Left ventricle myocardium superior (tissue), 1 donor: ENCODE data around the gene HEPHL1. TPM values are rescaled to one million over a fixed set of nuclear protein-coding genes. Genes with fewer than 3 reads are reported as not detected.

ENCODE experiments used
- ATAC-seq: fragments of 200-7000 bp; cut with Tn5 transposase; one replicate; pipeline ENCODE4 v1.9.1; 2020; ENCODE audit warnings: mild to moderate bottlenecking, moderate library complexity
- DNase-seq: peaks from one replicate; pipeline ENCODE4 v3.0.0-alpha.2; 2020
- intact Hi-C: fragments of 100-400 bp; cut with micrococcal nuclease; formaldehyde crosslinking; loops from one replicate; pipeline ENCODE4 v1.11.0; 2022
- total RNA-seq: library from RNA; stranded (reverse); fragmentation: NEBNext Ultra II Directional; extraction: Animal tissue kit (Norgen Biotek cat#: 25700); gene quantifications from one replicate; pipeline ENCODE4 v1.2.1, GENCODE V29; 2021
- donor health status: DM: no; HTN: yes; CAD: no; lungs with severe emphysema.

HEPHL1 gene
- total RNA-seq, 1 donor from 2014 or later = not detected

DNA sequence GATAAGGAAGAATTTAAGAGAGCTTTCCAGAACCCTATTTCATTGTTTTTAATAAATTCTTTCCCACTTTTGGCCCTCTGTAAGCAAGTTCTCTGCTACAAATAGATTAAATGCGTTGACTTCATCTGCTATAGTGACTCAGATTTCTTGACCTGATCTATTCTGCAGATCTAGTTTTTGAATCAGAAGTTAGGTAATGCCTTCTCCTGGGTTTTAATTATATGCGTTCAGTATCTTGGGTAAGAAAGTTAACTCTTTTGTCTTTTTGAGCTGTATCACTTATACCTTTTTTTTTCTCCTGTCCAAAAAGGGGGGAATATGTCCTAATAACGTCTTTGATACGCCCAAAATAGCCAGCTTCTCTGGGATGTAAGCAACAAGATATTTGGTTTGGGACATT lies 2.4 kb upstream of the HEPHL1 start:
- ATAC-seq (no peak), DNase-seq (no peak)
- intact Hi-C loops = no loop called here

- no peak for DNase-seq
- intact Hi-C loops = no loop called here
- ATAC-seq = peak; percentile 65
These were observed 2.7 kb downstream of the HEPHL1 start for GRCh38 chr11:94023856-94024255.

GRCh38 chr11:94024547-94024946 lies 3.4 kb downstream of the HEPHL1 start:
- intact Hi-C loops = no loop called here
- DNase-seq (no peak), ATAC-seq (no peak)

GRCh38 chr11:94025690-94026394 lies 4.7 kb downstream of the HEPHL1 start:
- DNase-seq (no peak), ATAC-seq (peak; percentile 57)
- intact Hi-C loops = no loop called here

GRCh38 chr11:94027210-94027609 lies 6.1 kb downstream of the HEPHL1 start:
- no peak for DNase-seq
- no peak for ATAC-seq
- intact Hi-C loops = no loop called here

DNA sequence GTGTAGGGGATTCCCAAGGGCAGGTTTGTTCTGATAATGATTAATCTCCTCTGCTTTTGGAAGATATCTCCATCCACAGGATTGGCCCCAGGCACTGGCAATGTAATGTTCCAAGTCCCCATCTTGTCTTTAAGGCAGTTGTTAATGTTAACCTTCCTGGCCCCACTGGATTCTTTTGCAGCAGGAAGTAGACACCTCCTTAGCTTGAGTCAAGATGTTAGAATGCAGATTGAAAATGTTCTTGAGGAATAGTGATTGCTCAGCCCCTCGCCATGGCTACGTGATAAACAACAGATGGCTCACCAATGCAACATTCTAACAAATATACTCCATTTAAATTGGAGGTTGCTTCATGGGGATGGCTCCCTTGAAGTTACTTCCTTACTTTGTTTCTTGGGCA lies 7.3 kb downstream of the HEPHL1 start:
- no peak for ATAC-seq
- no peak for DNase-seq
- intact Hi-C loops = no loop called here

GRCh38 chr11:94030059-94030458 lies 8.9 kb downstream of the HEPHL1 start:
- intact Hi-C loops = no loop called here

DNA sequence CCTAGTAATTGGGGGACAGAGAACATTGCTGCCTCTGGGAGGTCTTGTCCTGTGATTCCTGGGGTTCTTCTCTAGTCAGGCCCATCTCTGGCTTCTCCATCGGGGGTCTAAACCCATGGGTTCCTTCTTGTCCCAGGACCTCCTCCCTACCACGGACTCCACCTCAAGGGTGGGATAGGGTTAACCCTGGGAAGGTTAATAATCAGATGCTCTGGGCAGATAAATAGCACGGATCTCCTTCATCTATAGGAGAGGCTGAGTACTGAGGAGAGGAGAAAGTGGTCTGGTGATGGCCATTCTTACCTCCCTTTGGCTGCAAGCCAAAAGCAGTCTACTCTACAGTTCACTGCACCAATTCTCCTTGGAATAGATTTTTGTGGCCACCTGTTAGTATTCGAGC lies 10.5 kb downstream of the HEPHL1 start:
- ATAC-seq = no peak

More at GRCh38 chr11:94030059-94030458, 8.9 kb downstream of the HEPHL1 start:
- DNase-seq (no peak), ATAC-seq (no peak)

GRCh38 chr11:94032066-94032465 lies 10.9 kb downstream of the HEPHL1 start:
- intact Hi-C loops = no loop called here
- ATAC-seq (peak; percentile 90), DNase-seq (peak; percentile 44)

More for the DNA sequence above, 10.5 kb downstream of the HEPHL1 start:
- intact Hi-C loops = no loop called here
- DNase-seq = no peak

GRCh38 chr11:94032725-94033124 lies 11.6 kb downstream of the HEPHL1 start:
- DNase-seq (no peak), ATAC-seq (no peak)
- intact Hi-C loops = no loop called here

GRCh38 chr11:94034207-94034606 lies 13.1 kb downstream of the HEPHL1 start:
- ATAC-seq (no peak), DNase-seq (no peak)
- intact Hi-C loops = no loop called here

- intact Hi-C loops = loop anchor here (5.0 kb wide), 1 partner anchor 131 kb away; no protein-coding TSS in a partner anchor
- no peak for ATAC-seq
- no peak for DNase-seq
These were observed 14.9 kb downstream of the HEPHL1 start for GRCh38 chr11:94036096-94036495.

DNA sequence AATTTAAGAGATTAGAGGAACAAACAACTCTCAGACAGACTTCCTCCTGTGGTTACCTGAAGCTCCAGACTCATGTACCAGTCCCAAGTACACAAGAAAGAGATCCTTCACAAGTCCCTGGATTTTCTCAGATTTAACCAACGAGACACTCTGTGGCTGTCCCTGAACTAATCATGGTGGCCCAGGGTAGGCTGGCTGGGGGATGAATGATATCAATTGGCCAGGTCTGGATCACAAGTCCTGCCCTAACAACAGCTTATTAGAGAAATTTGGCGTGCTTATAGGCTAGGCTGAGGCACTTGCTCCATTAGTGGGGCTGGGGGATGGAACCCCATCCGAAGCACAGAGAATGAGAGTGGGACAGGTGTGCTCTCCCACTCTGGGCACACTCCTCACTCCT lies 22.1 kb downstream of the HEPHL1 start:
- intact Hi-C loops = no loop called here
- ATAC-seq (no peak), DNase-seq (no peak)

- ATAC-seq (no peak), DNase-seq (no peak)
- intact Hi-C loops = no loop called here
These were observed 25.6 kb downstream of the HEPHL1 start for GRCh38 chr11:94046796-94047195.

GRCh38 chr11:94048032-94048709 lies 27.0 kb downstream of the HEPHL1 start:
- DNase-seq (no peak), ATAC-seq (no peak)
- intact Hi-C loops = no loop called here

- intact Hi-C loops = no loop called here
- ATAC-seq (no peak), DNase-seq (no peak)
These were observed 28.2 kb downstream of the HEPHL1 start for GRCh38 chr11:94049351-94049750.

DNA sequence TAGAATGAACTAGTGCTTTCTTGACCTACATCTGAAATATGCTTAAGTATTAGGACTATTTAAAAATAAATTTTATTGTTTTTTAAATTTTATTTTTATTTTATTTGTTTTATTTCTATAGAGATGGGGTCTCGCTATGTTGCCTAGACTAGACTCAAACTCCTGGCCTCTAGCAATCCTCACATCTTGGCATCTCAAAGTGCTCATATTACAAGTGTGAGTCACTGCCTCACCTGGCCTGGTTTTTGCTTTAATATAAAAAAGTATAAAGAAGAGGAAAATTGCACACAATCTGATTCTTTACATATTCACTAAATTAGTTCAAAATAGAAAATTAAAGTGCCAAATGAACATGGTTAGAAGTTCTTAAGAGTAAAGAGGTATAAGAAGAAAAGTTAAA lies 37.5 kb downstream of the HEPHL1 start:
- ATAC-seq (no peak), DNase-seq (no peak)
- intact Hi-C loops = no loop called here

DNA sequence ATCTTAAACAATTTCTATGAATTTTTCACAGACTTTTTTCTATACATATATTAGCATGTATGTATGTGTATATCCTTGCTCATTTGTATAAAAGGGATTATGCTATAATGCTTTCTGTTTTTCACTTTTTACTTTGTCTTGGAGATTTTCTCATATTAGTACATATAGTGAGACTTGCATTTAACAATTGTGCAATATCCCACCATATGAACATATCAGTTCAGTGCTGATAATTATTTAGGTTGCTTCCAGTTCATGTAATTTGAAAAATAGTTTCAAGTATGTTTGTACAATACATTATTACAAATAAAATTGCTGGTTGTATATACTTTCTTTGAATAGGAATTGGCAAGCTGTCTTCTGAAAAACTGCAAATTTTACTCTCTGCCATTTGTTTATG lies 37.9 kb downstream of the HEPHL1 start:
- no peak for DNase-seq
- intact Hi-C loops = no loop called here
- ATAC-seq = no peak

GRCh38 chr11:94060401-94060800 lies 39.2 kb downstream of the HEPHL1 start:
- intact Hi-C loops = no loop called here
- DNase-seq (no peak), ATAC-seq (no peak)

- intact Hi-C loops = no loop called here
- ATAC-seq = no peak
- no peak for DNase-seq
These were observed 41.2 kb downstream of the HEPHL1 start for GRCh38 chr11:94062360-94062759.

DNA sequence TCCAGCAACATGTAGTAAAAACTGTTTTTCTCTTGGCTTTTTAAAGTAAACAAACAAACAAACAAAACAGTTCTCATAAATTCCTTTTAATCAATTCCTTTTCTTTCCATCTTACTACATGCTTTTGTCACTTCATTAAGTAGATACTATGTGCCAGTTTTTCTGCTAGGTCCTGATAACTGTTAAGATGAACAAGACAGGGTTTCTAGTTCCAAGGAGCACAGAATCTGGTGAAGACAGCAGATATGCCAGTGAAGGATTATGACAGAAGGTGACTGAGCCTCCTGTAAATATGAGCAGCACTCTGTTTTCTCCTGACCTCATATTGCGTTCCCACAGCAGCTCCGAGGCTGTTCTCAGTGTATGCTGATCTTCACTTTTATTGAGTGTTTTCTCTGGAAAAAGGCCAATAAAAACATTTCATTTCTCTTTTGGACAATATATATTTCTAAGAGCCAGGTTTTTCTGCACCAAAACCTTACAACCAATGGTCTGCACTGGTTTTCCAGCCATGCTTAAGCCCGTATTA lies 45.8 kb downstream of the HEPHL1 start:
- no peak for ATAC-seq
- no peak for DNase-seq
- intact Hi-C loops = no loop called here
